KMS-11 (cell line): Measurements from ENCODE around the gene PMFBP1.

Source experiments
- H2AFZ ChIP-seq: fragments of 200-600 bp; sonication (generic); 2 replicates; pipeline ENCODE4 v1.6.1; 2016; ENCODE audit warnings: antibody characterized with exemption, mixed run types, low read depth
- H3K27ac ChIP-seq: fragments of 200-600 bp; sonication (generic); 2 replicates; pipeline ENCODE4 v1.6.1; 2016; ENCODE audit warnings: mild to moderate bottlenecking, mixed run types
- H3K27me3 ChIP-seq: fragments of 200-600 bp; sonication (generic); 2 replicates; pipeline ENCODE4 v1.6.1; 2017; ENCODE audit warnings: mild to moderate bottlenecking, low read depth, mixed run types, moderate library complexity; ENCODE audit not compliant: insufficient read depth
- H3K36me3 ChIP-seq: fragments of 200-600 bp; sonication (generic); 2 replicates; pipeline ENCODE4 v1.6.1; 2017; ENCODE audit warnings: mild to moderate bottlenecking, mixed run types; ENCODE audit not compliant: insufficient read depth
- H3K4me1 ChIP-seq: fragments of 200-600 bp; sonication (generic); 2 replicates; pipeline ENCODE4 v1.6.1; 2016; ENCODE audit warnings: mild to moderate bottlenecking, low read depth, mixed run types; ENCODE audit not compliant: poor library complexity, severe bottlenecking
- H3K4me2 ChIP-seq: fragments of 200-600 bp; sonication (generic); 2 replicates; pipeline ENCODE4 v1.7.0; 2016; ENCODE audit warnings: mild to moderate bottlenecking, mixed run types
- H3K4me3 ChIP-seq: fragments of 200-600 bp; sonication (generic); IDR thresholded peaks from 2 replicates; pipeline ENCODE4 v1.6.1; 2017; ENCODE audit warnings: low read depth, low read length, mixed read lengths; ENCODE audit not compliant: insufficient read depth
- H3K79me2 ChIP-seq: fragments of 200-600 bp; sonication (generic); 2 replicates; pipeline ENCODE4 v1.6.1; 2016; ENCODE audit warnings: low read depth, mixed run types; ENCODE audit not compliant: insufficient read depth
- H3K9ac ChIP-seq: fragments of 200-600 bp; sonication (generic); 2 replicates; pipeline ENCODE4 v1.6.1; 2016; ENCODE audit warnings: mild to moderate bottlenecking, mixed run types
- H4K20me1 ChIP-seq: fragments of 200-600 bp; sonication (generic); 2 replicates; pipeline ENCODE4 v1.6.1; 2016; ENCODE audit warnings: mild to moderate bottlenecking, mixed run types; ENCODE audit not compliant: insufficient read depth
- TF ChIP-seq, protein P1 (sequence below): fragments of 200-600 bp; sonication (generic); conservative IDR thresholded peaks from 2 replicates; pipeline ENCODE4 v1.6.1; 2017; ENCODE audit warnings: low read depth, mild to moderate bottlenecking, antibody characterized with exemption, low read length, moderate library complexity, mixed read lengths

Gene PMFBP1

DNA sequence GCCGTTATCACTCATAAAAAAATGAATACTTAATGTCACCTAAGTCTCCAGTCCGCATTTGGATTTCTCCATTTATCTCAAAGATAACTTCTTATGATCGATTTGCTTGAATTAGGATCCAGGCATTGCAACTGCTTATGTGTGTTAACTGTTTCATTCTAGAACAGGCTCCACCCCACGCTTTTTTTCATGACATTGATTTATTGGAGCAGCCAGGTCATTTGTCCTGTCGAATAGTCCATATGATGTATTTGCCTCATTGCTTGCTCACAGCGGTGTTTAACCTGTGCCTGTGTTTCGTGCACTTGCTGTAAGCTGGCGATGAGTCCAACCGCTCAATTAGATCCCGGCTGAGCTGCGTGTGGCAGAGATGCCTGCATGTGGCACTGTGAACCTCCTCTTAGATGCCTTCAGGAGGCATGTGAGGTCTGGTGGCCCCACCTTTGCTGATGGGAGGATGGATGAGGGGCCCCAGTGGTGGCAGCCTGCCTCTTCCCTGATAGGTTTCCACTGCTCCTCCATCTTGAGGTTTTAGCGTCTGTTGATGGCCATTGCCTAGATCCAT lies 61.9 kb downstream of the PMFBP1 start:
- Histone ChIP-seq H3K79me2 (no peaks in the 10 kb centered on the region), H3K36me3 (0 out of 2 replicates have a peak, but pooled peaks cover 6% of the 10 kb centered on the region), H3K27me3 (no peaks in the 10 kb centered on the region), H4K20me1 (no peaks in the 10 kb centered on the region), H3K4me3 (no peak overlapping the region), H3K27ac (no peak overlapping the region), H3K4me1 (no peaks in the 10 kb centered on the region), H3K4me2 (no peak overlapping the region), H3K9ac (no peak overlapping the region), H2AFZ (no peak overlapping the region)
- TF ChIP-seq, protein P1, sequence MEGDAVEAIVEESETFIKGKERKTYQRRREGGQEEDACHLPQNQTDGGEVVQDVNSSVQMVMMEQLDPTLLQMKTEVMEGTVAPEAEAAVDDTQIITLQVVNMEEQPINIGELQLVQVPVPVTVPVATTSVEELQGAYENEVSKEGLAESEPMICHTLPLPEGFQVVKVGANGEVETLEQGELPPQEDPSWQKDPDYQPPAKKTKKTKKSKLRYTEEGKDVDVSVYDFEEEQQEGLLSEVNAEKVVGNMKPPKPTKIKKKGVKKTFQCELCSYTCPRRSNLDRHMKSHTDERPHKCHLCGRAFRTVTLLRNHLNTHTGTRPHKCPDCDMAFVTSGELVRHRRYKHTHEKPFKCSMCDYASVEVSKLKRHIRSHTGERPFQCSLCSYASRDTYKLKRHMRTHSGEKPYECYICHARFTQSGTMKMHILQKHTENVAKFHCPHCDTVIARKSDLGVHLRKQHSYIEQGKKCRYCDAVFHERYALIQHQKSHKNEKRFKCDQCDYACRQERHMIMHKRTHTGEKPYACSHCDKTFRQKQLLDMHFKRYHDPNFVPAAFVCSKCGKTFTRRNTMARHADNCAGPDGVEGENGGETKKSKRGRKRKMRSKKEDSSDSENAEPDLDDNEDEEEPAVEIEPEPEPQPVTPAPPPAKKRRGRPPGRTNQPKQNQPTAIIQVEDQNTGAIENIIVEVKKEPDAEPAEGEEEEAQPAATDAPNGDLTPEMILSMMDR: no peak

DNA sequence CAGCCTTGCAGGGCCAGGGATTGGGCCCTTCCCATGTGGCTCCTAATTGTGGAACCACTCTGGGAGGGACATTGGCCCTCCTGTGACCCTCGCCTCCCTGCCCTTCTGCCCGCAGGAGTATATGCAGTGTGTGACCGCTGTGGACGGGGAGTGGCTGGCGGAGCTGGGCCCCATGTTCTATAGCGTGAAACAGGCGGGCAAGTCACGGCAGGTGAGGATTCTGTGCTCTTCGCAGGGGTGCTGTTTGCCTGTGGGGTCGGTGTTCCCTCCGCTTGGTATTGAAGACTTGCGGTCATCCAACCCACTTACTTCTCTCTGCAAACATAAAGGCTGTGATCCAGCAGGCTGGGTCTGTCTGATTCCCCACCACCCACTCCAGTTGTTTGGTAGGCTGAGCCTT lies 62.7 kb downstream of the PMFBP1 start:
- H4K20me1 ChIP-seq: no peaks in the 10 kb centered on the region
- H3K36me3 ChIP-seq: peaks cover 6% of the 10 kb centered on the region; the same call in 1 of the 2 replicates
- H3K9ac ChIP-seq: no peak overlapping the region
- no peaks in the 10 kb centered on the region for H3K4me1 ChIP-seq
- H3K4me2 ChIP-seq: no peak overlapping the region
- H2AFZ ChIP-seq: no peak overlapping the region
- no peaks in the 10 kb centered on the region for H3K27me3 ChIP-seq
- H3K79me2 ChIP-seq: no peaks in the 10 kb centered on the region
- no peak overlapping the region for H3K4me3 ChIP-seq
- TF ChIP-seq, protein P1: no peak
- H3K27ac ChIP-seq: no peak overlapping the region

GRCh38 chr16:72108353-72109102 lies 63.4 kb downstream of the PMFBP1 start:
- Histone ChIP-seq H3K79me2 (no peaks in the 10 kb centered on the region), H3K4me2 (no peak overlapping the region), H2AFZ (no peak overlapping the region), H4K20me1 (no peaks in the 10 kb centered on the region), H3K36me3 (peaks cover 6% of the 10 kb centered on the region; the same call in 1 of the 2 replicates), H3K9ac (no peak overlapping the region), H3K4me1 (no peaks in the 10 kb centered on the region), H3K27ac (no peak overlapping the region), H3K4me3 (no peak overlapping the region), H3K27me3 (no peaks in the 10 kb centered on the region)
- TF ChIP-seq, protein P1: no peak

GRCh38 chr16:72107371-72107770 lies 64.6 kb downstream of the PMFBP1 start:
- H4K20me1 ChIP-seq: no peaks in the 10 kb centered on the region
- H3K27me3 ChIP-seq: no peaks in the 10 kb centered on the region
- H3K4me2 ChIP-seq: no peak overlapping the region
- no peak overlapping the region for H3K9ac ChIP-seq
- peaks cover 10% of the 10 kb centered on the region; the same call in 1 of the 2 replicates for H3K36me3 ChIP-seq
- no peak overlapping the region for H3K4me3 ChIP-seq
- TF ChIP-seq, protein P1: no peak
- no peak overlapping the region for H2AFZ ChIP-seq
- H3K27ac ChIP-seq: no peak overlapping the region
- H3K79me2 ChIP-seq: no peaks in the 10 kb centered on the region
- no peaks in the 10 kb centered on the region for H3K4me1 ChIP-seq
